CD4-positive, alpha-beta T cell (primary cell): ENCODE data around the gene KLHDC8B. TPM values are rescaled to one million over a fixed set of nuclear protein-coding genes. Genes with fewer than 3 reads are reported as not detected.

ENCODE experiments used
- ATAC-seq: fragments of 200-7000 bp; cut with Tn5 transposase; one replicate; pipeline ENCODE4 v1.10.0; 2022; ENCODE audit warnings: mild to moderate bottlenecking; ENCODE audit not compliant: poor library complexity
- CTCF ChIA-PET: fragments of 350-600 bp; sonication (Branson Sonifier 250); formaldehyde crosslinking; loops from one replicate; lab custom pipeline; 2021; ENCODE audit warnings: antibody characterized with exemption, inconsistent platforms; lab: Charles Lee
- POLR2A ChIA-PET: fragments of 350-600 bp; sonication (Branson Sonifier 250); formaldehyde crosslinking; loops from one replicate; lab custom pipeline; 2021; ENCODE audit warnings: antibody characterized with exemption, inconsistent platforms; lab: Charles Lee
- DNase-seq, 14 experiments: peaks; one replicate each; pipeline ENCODE4 v3.0.0-alpha.2; 2013 to 2020; ENCODE audit warnings: mixed read lengths in 2 of 14
- H3K27ac ChIP-seq, 2 donors: one replicate each; pipeline versions ENCODE4 v1.5.1 to v1.7.0; 2013; ENCODE audit warnings: low read length in 2 of 2, low read depth in 1 of 2, mild to moderate bottlenecking in 1 of 2
- H3K27me3 ChIP-seq, 2 experiments: 1 replicate in 1 of 2; 2 replicates in 1 of 2; pipeline versions ENCODE4 v1.6.1 to v1.7.0; 2013; ENCODE audit warnings: low read length in 2 of 2, control low read depth in 1 of 2, mild to moderate bottlenecking in 1 of 2, moderate library complexity in 1 of 2; ENCODE audit not compliant: insufficient read depth in 2 of 2, control insufficient read depth in 1 of 2
- H3K36me3 ChIP-seq: one replicate; pipeline ENCODE4 v1.6.1; 2013; ENCODE audit warnings: low read length, control low read depth; ENCODE audit not compliant: insufficient read depth
- H3K4me1 ChIP-seq: one replicate; pipeline ENCODE4 v1.6.1; 2013; ENCODE audit warnings: low read length, control low read depth; ENCODE audit not compliant: insufficient read depth
- H3K4me3 ChIP-seq: one replicate; pipeline ENCODE4 v1.5.1; 2013; ENCODE audit warnings: mild to moderate bottlenecking, low read length, moderate library complexity
- H3K9me3 ChIP-seq, 2 experiments: 1 replicate in 1 of 2; 2 replicates in 1 of 2; pipeline versions ENCODE4 v1.6.1 to v1.7.0; 2013; ENCODE audit warnings: low read length in 2 of 2, mild to moderate bottlenecking in 2 of 2, control low read depth in 1 of 2, moderate library complexity in 1 of 2; ENCODE audit not compliant: control insufficient read depth in 1 of 2, insufficient read depth in 1 of 2
- H3K27ac Mint-ChIP-seq: one replicate; pipeline ENCODE4 v1.8.0; 2020; ENCODE audit warnings: mixed read lengths
- H3K27me3 Mint-ChIP-seq: one replicate; pipeline ENCODE4 v1.8.0; 2021; ENCODE audit warnings: mixed read lengths
- H3K36me3 Mint-ChIP-seq: one replicate; pipeline ENCODE4 v1.8.0; 2021; ENCODE audit warnings: low read depth, mixed read lengths
- H3K4me1 Mint-ChIP-seq: one replicate; pipeline ENCODE4 v1.8.0; 2021; ENCODE audit warnings: low read depth, mixed read lengths
- H3K4me3 Mint-ChIP-seq: one replicate; pipeline ENCODE4 v1.8.0; 2020; ENCODE audit warnings: mild to moderate bottlenecking, mixed read lengths
- H3K9me3 Mint-ChIP-seq: one replicate; pipeline ENCODE4 v1.8.0; 2020; ENCODE audit warnings: mixed read lengths
- intact Hi-C, 2 experiments: fragments of 100-400 bp; cut with DNase I in 1 of 2; cut with micrococcal nuclease in 1 of 2; formaldehyde crosslinking; loops; one replicate each; pipeline versions ENCODE4 v1.15.1 to v1.9.0; 2023 to 2025; cut with DNase I, micrococcal nuclease
- total RNA-seq, 174 experiments: library from RNA in 2 of 174; stranded (reverse) in 2 of 174; gene quantifications; one replicate each; pipeline ENCODE4 v1.2.3 and lab custom pipeline; 2021 to 2026
- TF ChIP-seq, protein P1 (sequence below): fragments of 200-600 bp; IDR thresholded peaks from one replicate; pipeline ENCODE4 v1.8.0; 2022; ENCODE audit warnings: antibody characterized with exemption, mild to moderate bottlenecking

The KLHDC8B gene
- total RNA-seq, 2 experiments from 2014 or later: 1.2 to 1.6 TPM

DNA sequence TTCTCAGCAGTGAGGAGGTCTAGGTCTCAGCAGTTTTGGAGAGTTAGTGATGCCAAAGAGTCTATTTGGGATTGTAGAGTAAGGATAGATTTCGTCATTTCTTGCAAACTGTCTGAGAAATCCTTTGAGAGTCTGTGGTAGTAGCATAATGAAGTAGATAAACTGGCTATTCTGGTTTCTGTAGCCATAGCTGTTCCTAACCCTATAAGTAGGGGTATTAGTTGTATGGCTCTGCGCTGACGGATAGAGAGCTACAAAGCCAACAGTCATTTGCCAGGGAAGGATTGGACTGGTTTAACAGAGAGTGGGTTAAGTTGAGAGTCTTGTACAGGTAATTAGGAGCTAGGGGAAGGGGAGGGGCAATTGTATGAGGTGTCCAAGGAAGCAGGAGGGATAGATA is 50.6 kb downstream of the KLHDC8B start:
- Histone ChIP-seq H3K27ac (no peak overlapping the region), H3K36me3 (no peaks in the 10 kb centered on the region), H3K4me3 (no peak overlapping the region), H3K4me1 (no peaks in the 10 kb centered on the region), H3K27me3 (peaks cover 0 to 3% of the 10 kb centered on the region in 2 experiments), H3K9me3 (peaks cover 3 to 13% of the 10 kb centered on the region in 2 experiments)
- intact Hi-C loops: no loop called here
- Mint-ChIP-seq H3K4me3 (no peak overlapping the region), H3K27ac (no peak overlapping the region), H3K27me3 (peaks cover 6% of the 10 kb centered on the region), H3K36me3 (peaks cover 7% of the 10 kb centered on the region), H3K9me3 (no peaks in the 10 kb centered on the region), H3K4me1 (no peaks in the 10 kb centered on the region)
- ChIA-PET CTCF (no interaction called here), POLR2A (no interaction called here)
- no peak for DNase-seq
- TF ChIP-seq, protein P1, sequence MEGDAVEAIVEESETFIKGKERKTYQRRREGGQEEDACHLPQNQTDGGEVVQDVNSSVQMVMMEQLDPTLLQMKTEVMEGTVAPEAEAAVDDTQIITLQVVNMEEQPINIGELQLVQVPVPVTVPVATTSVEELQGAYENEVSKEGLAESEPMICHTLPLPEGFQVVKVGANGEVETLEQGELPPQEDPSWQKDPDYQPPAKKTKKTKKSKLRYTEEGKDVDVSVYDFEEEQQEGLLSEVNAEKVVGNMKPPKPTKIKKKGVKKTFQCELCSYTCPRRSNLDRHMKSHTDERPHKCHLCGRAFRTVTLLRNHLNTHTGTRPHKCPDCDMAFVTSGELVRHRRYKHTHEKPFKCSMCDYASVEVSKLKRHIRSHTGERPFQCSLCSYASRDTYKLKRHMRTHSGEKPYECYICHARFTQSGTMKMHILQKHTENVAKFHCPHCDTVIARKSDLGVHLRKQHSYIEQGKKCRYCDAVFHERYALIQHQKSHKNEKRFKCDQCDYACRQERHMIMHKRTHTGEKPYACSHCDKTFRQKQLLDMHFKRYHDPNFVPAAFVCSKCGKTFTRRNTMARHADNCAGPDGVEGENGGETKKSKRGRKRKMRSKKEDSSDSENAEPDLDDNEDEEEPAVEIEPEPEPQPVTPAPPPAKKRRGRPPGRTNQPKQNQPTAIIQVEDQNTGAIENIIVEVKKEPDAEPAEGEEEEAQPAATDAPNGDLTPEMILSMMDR: no peak
- ATAC-seq: no peak

Other genes starting within 250 kb of the KLHDC8B start
- gene P4HTM, start 181.4 kb upstream of the KLHDC8B start, total RNA-seq: 10 to 100 TPM; 45.9 to 47.0 TPM
- gene WDR6, start 164.2 kb upstream of the KLHDC8B start, total RNA-seq: 100 to 1,000 TPM; 132 to 134 TPM
- gene DALRD3, start 153.0 kb upstream of the KLHDC8B start, total RNA-seq: 10 to 100 TPM; 15.1 to 15.6 TPM
- 10 to 100 TPM; 52.7 to 53.2 TPM for gene NDUFAF3, start 149.5 kb upstream of the KLHDC8B start, total RNA-seq
- gene IMPDH2, start 142.2 kb upstream of the KLHDC8B start, total RNA-seq: 100 to 1,000 TPM; 133 to 135 TPM
- gene QRICH1, start 77.5 kb upstream of the KLHDC8B start, total RNA-seq: 100 to 1,000 TPM; 210 to 255 TPM
- gene QARS1, start 66.8 kb upstream of the KLHDC8B start, total RNA-seq: 100 to 1,000 TPM; 264 to 287 TPM
- gene USP19, start 50.8 kb upstream of the KLHDC8B start, total RNA-seq: 10 to 100 TPM; 84.9 to 86.2 TPM
- under 1 TPM; 0.36 to 0.60 TPM for gene LAMB2, start 38.5 kb upstream of the KLHDC8B start, total RNA-seq
- 10 to 100 TPM; 14.7 to 16.0 TPM for gene CCDC71, start 5.3 kb upstream of the KLHDC8B start, total RNA-seq
- 1 to 10 TPM; 7.0 to 7.5 TPM for gene C3orf62, start 105.6 kb downstream of the KLHDC8B start, total RNA-seq
- 10 to 100 TPM; 94.3 to 95.2 TPM for gene USP4, start 168.5 kb downstream of the KLHDC8B start, total RNA-seq
- gene GPX1, start 186.8 kb downstream of the KLHDC8B start, total RNA-seq: 10 to 100 TPM; 20.8 to 22.9 TPM
- gene RHOA, start 240.4 kb downstream of the KLHDC8B start, total RNA-seq: 100 to 1,000 TPM; 256 to 271 TPM
- 10 to 100 TPM; 21.4 to 22.0 TPM for gene TCTA, start 240.8 kb downstream of the KLHDC8B start, total RNA-seq